GM11168 (cell line): ENCODE measurements around the gene BRCA2.

Source experiments
- in situ Hi-C: fragments of 300-500 bp; cut with MboI; formaldehyde crosslinking; loops from one replicate; pipeline ENCODE4 v1.12.0; 2022; ENCODE audit warnings: low sequenced_read_pairs; ENCODE audit not compliant: unreplicated experiment

The BRCA2 gene

GRCh38 chr13:32381539-32381938 lies 66.2 kb downstream of the BRCA2 start:
- in situ Hi-C loops: loop anchor here (10.0 kb wide), 1 partner anchor 203 kb away; the partner anchor contains the start of gene PDS5B

- in situ Hi-C loops: loop anchor here (10.0 kb wide), 1 partner anchor 201 kb away; the partner anchor contains the start of gene PDS5B
Observed at GRCh38 chr13:32383836-32384618, 68.7 kb downstream of the BRCA2 start.

GRCh38 chr13:32384702-32385101 lies 69.4 kb downstream of the BRCA2 start:
- in situ Hi-C loops: loop anchor here (10.0 kb wide), 1 partner anchor 200 kb away; the partner anchor contains the start of gene PDS5B

- in situ Hi-C loops: loop anchor here (10.0 kb wide), 1 partner anchor 199 kb away; the partner anchor contains the start of gene PDS5B
Observed at GRCh38 chr13:32385410-32385809, 70.1 kb downstream of the BRCA2 start.

- in situ Hi-C loops: no loop called here
Observed at GRCh38 chr13:32390048-32390447, 74.7 kb downstream of the BRCA2 start.

- in situ Hi-C loops: no loop called here
Observed at GRCh38 chr13:32390484-32390883, 75.2 kb downstream of the BRCA2 start.

GRCh38 chr13:32391101-32391619 lies 75.9 kb downstream of the BRCA2 start:
- in situ Hi-C loops: no loop called here

GRCh38 chr13:32403108-32403507 lies 87.8 kb downstream of the BRCA2 start:
- in situ Hi-C loops: no loop called here

GRCh38 chr13:32407854-32408253 lies 92.5 kb downstream of the BRCA2 start:
- in situ Hi-C loops: no loop called here

- in situ Hi-C loops: no loop called here
Observed at GRCh38 chr13:32408296-32409000, 93.1 kb downstream of the BRCA2 start.

GRCh38 chr13:32409001-32409313 lies 93.6 kb downstream of the BRCA2 start:
- in situ Hi-C loops: no loop called here

- in situ Hi-C loops: no loop called here
Observed at GRCh38 chr13:32409561-32410421, 94.5 kb downstream of the BRCA2 start.

GRCh38 chr13:32413284-32413683 lies 98.0 kb downstream of the BRCA2 start:
- in situ Hi-C loops: no loop called here

- in situ Hi-C loops: no loop called here
Observed at GRCh38 chr13:32414580-32414979, 99.3 kb downstream of the BRCA2 start.

- in situ Hi-C loops: no loop called here
Observed at GRCh38 chr13:32415019-32415418, 99.7 kb downstream of the BRCA2 start.

- in situ Hi-C loops: no loop called here
Observed at GRCh38 chr13:32417995-32418394, 102.7 kb downstream of the BRCA2 start.

GRCh38 chr13:32419862-32420261 lies 104.6 kb downstream of the BRCA2 start:
- in situ Hi-C loops: no loop called here

- in situ Hi-C loops: no loop called here
Observed at GRCh38 chr13:32423592-32423991, 108.3 kb downstream of the BRCA2 start.

GRCh38 chr13:32425158-32425557 lies 109.8 kb downstream of the BRCA2 start:
- in situ Hi-C loops: no loop called here

- in situ Hi-C loops: no loop called here
Observed at GRCh38 chr13:32426191-32426989, 111.1 kb downstream of the BRCA2 start.
